ENCODE results near the gene ROM1.
"Not testable (repeated sequence)": the region's sequence is repeated elsewhere in the genome, so short reads cannot be mapped to it uniquely, and the experiment has no call there.

ROM1 gene

DNA sequence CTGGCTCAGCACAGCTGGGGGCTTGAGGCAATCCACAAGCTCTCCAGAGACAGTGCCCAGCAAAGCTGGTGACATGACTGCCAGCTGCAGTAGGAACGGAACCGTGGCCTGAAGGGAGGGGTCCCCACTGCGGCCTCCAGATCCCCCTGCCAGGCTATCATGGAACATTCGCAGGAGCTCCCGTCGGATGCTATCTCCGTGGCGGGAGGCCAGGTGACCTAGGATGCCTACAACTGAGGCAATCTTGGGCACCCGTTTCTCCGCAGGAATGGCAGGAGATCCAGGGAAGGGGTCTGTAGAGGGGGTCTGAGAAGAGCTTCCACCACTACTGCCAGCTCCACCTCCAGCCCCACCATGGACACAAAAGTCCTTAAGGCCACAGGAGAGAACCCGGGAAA, 35.9 kb downstream of the ROM1 start:
- no peak for DNase-seq (ENCODE audit: low read depth)
- TF ChIP-seq, protein P1, sequence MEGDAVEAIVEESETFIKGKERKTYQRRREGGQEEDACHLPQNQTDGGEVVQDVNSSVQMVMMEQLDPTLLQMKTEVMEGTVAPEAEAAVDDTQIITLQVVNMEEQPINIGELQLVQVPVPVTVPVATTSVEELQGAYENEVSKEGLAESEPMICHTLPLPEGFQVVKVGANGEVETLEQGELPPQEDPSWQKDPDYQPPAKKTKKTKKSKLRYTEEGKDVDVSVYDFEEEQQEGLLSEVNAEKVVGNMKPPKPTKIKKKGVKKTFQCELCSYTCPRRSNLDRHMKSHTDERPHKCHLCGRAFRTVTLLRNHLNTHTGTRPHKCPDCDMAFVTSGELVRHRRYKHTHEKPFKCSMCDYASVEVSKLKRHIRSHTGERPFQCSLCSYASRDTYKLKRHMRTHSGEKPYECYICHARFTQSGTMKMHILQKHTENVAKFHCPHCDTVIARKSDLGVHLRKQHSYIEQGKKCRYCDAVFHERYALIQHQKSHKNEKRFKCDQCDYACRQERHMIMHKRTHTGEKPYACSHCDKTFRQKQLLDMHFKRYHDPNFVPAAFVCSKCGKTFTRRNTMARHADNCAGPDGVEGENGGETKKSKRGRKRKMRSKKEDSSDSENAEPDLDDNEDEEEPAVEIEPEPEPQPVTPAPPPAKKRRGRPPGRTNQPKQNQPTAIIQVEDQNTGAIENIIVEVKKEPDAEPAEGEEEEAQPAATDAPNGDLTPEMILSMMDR (IDR thresholded peaks at IDR 0.05; ENCODE audit: low read depth, low read length) = no peak
- TF ChIP-seq POLR2A (IDR thresholded peaks at IDR 0.05; ENCODE audit: extremely low read depth, insufficient read length) = no peak
- TF ChIP-seq, protein P2, sequence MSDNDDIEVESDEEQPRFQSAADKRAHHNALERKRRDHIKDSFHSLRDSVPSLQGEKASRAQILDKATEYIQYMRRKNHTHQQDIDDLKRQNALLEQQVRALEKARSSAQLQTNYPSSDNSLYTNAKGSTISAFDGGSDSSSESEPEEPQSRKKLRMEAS (IDR thresholded peaks at IDR 0.05; ENCODE audit: low read depth, low read length) = no peak
- no peak for TF ChIP-seq MYC (IDR thresholded peaks at IDR 0.05; ENCODE audit: low read depth, low read length)
- no peak overlapping the region for H3K4me3 ChIP-seq (ENCODE audit: low read depth, low read length)

DNA sequence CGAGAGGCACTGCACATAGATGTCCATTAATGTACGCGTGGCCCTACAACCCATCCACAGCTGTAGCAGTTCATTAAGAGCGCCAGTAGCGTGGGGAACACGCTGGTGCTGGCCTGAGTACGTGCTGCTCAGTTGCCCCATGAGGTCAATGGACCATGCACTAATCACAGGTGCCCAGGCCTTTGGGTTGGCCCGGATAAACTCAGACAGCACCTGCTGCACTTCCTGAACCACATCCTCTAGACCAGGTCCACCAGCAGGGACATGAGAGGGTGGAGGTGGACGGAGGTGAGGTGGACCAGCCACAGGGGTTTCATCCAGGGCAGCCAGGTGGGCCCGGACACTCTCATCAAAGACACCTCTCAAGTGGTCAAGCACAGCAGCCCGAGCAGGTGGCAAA, 36.4 kb downstream of the ROM1 start:
- TF ChIP-seq MYC (IDR thresholded peaks at IDR 0.05; ENCODE audit: low read depth, low read length) (no peak), POLR2A (IDR thresholded peaks at IDR 0.05; ENCODE audit: extremely low read depth, insufficient read length) (no peak)
- TF ChIP-seq, protein P2 (IDR thresholded peaks at IDR 0.05; ENCODE audit: low read depth, low read length) = no peak
- TF ChIP-seq, protein P1 (IDR thresholded peaks at IDR 0.05; ENCODE audit: low read depth, low read length) = no peak
- no peak overlapping the region for H3K4me3 ChIP-seq (ENCODE audit: low read depth, low read length)
- no peak for DNase-seq (ENCODE audit: low read depth)

DNA sequence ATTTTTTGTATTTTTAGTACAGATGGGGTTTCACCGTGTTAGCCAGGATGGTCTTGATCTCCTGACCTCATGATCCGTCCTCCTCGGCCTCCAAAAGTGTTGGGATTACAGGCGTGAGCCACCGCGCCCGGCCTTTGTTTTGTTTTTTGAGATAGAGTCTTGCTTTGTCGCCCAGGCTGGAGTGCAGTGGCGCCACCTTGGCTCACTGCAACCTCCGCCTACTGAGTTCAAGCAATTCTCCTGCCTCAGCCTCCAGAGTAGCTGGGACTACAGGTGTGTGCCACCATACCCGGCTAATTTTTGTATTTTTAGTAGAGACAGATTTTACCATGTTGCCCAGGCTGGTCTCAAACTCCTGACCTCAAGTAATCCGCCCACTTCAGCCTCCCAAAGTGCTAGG, 37.2 kb downstream of the ROM1 start:
- H3K4me3 ChIP-seq (ENCODE audit: low read depth, low read length); DNase-seq (ENCODE audit: low read depth): not testable (repeated sequence)

DNA sequence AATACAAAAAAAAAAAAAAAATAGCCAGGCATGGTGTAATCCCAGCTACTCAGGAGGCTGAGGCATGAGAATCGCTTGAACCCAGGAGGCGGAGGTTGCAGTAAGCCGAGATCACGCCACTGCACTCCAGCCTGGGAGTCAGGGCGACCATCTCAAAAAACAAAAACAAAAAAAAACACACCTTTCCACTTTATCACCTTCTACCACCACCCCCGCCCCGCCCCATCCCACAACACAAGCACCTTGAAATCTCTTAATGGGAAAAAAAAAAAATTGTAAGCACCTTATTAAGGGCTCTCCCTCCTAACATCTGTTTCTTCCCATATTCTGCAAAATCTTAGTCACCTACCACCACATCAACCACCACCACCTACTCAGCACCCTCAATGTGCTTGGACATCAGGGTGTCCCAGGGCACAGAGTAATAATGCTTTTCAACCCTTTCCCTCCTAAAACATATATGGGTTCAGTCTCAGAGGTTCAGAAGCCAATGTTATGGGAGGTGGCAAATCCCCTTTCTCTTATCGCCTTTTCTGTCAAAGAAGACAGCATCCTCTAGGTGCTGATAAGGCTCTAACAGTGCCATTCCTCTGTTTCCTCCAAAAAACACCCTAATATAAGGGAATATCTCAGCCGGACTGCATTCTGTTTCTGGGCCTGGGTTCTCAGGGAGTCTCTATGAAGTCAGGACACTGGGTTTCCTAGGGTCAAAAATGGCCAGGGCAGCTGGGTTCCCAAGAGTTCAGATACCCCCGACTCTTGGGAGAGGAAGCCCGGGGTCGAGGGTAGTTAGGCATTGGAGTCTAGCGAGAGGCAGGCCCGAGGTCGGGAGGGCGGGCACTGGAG, 39.3 kb downstream of the ROM1 start:
- H3K4me3 ChIP-seq (ENCODE audit: low read depth, low read length) = peak overlapping the region; percentile 97
- TF ChIP-seq, protein P1 (IDR thresholded peaks at IDR 0.05; ENCODE audit: low read depth, low read length) = no peak
- TF ChIP-seq, protein P2 (IDR thresholded peaks at IDR 0.05; ENCODE audit: low read depth, low read length) = no peak
- TF ChIP-seq POLR2A (IDR thresholded peaks at IDR 0.05; ENCODE audit: extremely low read depth, insufficient read length) (no peak), MYC (IDR thresholded peaks at IDR 0.05; ENCODE audit: low read depth, low read length) (no peak)
- no peak for DNase-seq (ENCODE audit: low read depth)

DNA sequence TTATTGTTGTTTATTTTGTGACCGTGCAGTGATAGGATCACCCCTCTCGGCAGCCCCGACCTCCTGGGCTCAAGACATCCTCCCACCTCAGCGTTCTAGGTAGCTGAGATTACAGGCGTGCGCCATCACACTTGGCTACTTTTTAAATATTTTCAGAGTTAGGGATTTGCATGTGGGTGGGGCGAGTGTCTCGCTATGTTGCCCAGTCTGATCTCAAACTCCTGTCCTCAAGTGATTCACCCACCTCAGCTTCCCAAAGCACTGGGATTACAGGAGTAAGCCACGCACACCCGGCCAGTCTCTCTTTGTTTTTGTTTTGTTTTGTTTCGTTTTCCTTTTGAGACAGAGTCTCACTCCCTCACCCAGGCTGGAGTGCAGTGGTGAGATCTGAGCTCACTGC, 41.2 kb downstream of the ROM1 start:
- no peak overlapping the region for H3K4me3 ChIP-seq (ENCODE audit: low read depth, low read length)
- DNase-seq (ENCODE audit: low read depth) = no peak
- TF ChIP-seq, protein P2 (IDR thresholded peaks at IDR 0.05; ENCODE audit: low read depth, low read length) = no peak
- TF ChIP-seq MYC (IDR thresholded peaks at IDR 0.05; ENCODE audit: low read depth, low read length) (no peak), POLR2A (IDR thresholded peaks at IDR 0.05; ENCODE audit: extremely low read depth, insufficient read length) (no peak)
- TF ChIP-seq, protein P1 (IDR thresholded peaks at IDR 0.05; ENCODE audit: low read depth, low read length) = no peak

DNA sequence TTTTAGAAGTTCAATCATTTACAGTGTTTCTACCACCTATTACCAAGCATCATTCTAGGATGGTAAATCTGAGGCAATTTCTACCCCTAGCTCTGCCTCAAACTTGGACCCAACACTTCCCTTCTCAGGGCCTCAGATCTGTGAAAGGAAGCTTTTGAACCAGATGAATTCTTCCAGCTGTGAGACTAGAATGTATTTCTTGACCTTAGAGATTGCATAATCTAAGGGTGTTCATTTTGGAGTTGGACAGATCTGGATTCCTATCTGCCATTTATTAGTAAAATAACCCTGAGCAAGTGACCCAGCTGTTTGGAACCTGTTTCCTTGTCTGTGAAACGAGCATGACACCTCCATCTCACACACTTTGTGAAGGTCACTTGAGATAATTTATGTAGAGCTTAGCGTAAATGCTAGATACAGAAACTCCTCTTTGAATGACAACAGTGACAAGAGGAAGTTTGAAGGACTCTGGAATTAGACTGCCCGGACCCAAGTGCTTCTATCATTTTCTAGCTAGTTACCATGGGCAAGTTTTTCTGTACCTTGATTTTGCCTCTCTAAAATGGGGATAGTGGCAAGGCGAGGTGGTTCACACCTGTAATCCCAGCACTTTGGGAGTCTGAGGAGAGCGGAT, 43.9 kb downstream of the ROM1 start:
- TF ChIP-seq, protein P1 (IDR thresholded peaks at IDR 0.05; ENCODE audit: low read depth, low read length) = no peak
- no peak overlapping the region for H3K4me3 ChIP-seq (ENCODE audit: low read depth, low read length)
- peak; percentile 43 for DNase-seq (ENCODE audit: low read depth)

Measured in NB4 (cell line).